DMS53 treated with DMSO at 0.1 percent for 48 hours (cell line): Measurements from ENCODE around the gene NABP2.
"Not testable (repeated sequence)": the region's sequence is repeated elsewhere in the genome, so short reads cannot be mapped to it uniquely, and the experiment has no call there.

Experiments used
- DNase-seq: peaks from one replicate; lab custom pipeline; 2025; ENCODE audit not compliant: unreplicated experiment; lab: John Stamatoyannopoulos, UW

NABP2 gene

DNA sequence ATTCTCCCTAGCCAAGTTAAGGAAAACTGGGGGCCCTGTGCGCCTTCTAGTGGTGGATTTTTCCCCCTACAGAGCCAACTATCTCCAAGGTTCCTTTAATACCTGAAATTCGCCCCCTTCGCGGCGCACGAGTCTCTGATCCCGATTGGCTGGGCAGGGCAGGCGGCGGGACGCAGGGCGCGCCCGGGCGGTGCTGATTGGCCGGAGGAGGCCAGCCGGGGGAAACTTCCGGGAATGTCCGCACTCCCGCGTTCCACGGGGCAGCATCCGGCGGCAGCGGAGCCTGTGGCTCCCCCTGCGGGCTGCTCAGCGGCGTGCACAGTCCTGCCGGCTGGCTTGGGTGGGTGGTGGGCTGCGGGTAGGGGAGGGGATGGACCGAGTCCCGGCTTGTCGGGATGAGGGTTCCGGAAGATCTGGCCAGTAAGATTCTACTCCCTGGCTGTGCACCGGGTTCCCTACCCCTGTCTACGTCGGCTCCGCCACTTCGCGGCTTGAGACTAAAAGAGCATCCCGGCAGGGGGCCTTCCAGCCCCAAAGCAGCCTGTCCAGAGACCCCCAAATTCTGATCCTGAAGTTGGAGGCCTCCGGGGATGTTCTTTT lies at the start of gene NABP2:
NABP2 (plus strand) TSS at position 241 of the 600 bp plus-strand sequence. CDS start 515 bp downstream, outside the sequence.
- DNase-seq: peak; percentile 97

DNA sequence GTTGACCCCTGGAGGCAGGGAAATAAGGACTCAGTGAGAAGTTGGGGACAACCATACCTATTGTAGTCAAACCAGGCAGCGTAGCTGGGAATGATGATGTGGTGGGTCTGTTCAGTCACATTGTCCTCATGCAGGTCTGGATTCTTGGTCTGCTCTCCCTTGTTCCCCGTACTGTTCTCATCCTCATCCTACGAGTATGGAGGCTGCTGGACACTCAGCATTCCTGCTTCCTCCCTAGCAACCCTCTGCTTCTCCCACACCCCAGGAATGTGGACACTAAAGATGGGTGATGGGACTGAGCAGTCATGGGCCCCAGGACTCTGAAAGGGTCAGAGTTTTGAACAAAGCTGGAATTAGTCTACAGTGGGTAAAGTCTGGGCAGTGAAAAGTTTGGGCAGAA lies 45.8 kb upstream of the NABP2 start:
- no peak for DNase-seq

DNA sequence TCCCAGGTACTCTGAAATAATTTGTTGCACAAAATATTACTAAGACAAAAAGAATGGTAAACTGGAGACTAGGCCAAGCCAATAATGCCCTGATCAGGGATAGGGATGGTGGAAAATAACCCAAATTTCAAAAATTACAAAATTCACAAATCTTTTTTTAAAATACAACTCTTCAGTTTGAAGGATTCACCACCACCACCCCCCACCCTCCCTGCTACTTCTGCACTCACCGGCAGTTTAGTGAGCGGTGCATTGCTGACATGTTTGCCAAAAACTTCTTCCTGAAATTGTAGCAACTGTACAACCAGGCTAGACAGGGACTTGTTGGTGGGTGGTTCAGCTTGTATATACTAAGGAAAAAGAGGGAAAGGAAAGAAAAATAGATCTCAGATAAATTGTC lies 37.2 kb upstream of the NABP2 start:
- DNase-seq: no peak

DNA sequence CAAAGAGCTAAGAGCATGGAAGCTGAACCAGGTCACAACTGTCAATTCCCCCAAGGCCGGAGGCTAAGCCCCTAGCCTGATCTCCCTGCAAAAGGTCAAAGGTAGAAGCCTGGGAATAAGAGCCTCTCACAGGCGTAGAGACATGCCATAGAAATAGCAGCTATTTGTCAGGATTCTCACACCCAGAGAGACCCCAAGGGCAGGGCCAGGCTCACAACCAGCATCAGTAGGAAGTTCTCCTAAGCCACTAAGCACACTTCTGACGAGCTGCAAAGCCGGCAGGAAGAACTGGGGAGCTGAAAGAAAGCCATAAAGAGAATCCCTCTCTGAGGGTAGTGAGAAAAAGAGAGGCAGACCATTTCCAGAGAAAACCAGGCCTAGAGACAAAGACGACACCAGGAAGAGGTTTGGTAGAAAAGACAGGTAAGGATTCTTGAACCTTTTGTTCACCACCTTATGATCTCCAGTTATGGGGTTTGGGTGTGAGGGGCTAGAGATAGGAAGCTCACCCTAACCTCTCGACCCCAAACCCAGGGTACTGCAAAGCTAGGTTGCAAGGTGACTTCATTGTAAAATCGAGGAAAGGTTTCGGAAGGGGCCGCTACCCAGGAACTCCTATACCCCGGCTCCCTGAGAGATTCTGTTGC lies 35.9 kb upstream of the NABP2 start:
- DNase-seq: no peak

DNA sequence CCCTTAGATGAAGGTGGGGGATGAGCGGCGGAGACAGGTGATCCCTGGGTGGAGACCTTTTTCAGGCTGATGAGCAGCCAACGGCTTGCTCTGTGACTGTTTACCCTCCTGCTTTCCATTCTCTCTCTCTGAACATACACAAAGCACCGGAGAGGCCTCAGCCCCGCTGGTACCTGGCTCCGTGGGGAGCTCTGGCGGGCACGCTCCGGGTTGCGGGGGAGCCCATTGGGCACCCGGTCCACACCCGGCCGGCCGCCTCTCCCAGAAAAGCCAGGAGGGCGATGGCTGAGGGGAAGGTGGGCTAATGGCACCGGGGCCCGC lies 35.4 kb upstream of the NABP2 start:
- no peak for DNase-seq

DNA sequence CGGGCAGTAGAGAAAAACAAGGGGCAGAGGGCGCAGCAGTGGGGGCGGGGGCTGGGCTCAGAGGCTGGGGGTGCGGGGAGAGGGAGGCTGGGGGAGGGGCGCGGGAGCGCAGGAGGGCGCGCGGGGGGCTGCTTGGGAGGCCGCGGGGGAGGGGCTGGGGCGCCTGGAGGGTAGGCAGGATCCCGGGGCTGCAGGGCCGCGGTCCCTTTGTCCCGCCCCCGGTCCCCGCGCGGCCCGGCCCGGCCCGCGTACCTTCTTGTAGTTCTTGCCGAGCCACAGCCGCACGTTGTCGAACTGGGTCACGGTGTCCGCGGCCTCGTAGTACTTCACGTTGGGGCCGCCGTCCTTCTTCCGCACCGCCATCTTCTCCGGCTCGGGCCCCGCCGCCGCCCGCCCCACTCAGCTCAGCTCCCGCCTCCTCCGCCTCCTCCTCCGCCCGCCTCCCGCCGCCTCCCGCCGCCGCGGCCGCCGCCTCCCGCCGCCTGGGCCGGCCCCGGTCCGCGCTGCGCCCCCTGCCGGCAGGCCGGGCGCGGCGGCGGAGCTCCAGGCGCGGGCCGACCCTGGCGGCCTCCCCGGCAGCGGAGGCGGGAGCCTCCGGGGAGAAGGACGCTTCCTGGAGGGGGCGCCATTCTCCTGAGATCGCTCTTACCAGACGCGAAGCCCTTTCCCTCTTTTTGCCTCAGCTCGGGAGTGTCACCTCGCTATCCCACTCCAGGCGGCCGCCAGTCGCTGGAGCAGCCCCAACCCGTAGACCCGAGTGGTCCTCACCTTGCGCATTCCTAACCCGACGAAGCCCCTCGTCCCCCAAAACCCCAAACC lies 34.8 kb upstream of the NABP2 start, which contains the start of gene SMARCC2:
SMARCC2 (minus strand) TSS at position 385 of the 819 bp plus-strand sequence; CDS start at position 363, 22 bp downstream.
- DNase-seq: peak; percentile 92

DNA sequence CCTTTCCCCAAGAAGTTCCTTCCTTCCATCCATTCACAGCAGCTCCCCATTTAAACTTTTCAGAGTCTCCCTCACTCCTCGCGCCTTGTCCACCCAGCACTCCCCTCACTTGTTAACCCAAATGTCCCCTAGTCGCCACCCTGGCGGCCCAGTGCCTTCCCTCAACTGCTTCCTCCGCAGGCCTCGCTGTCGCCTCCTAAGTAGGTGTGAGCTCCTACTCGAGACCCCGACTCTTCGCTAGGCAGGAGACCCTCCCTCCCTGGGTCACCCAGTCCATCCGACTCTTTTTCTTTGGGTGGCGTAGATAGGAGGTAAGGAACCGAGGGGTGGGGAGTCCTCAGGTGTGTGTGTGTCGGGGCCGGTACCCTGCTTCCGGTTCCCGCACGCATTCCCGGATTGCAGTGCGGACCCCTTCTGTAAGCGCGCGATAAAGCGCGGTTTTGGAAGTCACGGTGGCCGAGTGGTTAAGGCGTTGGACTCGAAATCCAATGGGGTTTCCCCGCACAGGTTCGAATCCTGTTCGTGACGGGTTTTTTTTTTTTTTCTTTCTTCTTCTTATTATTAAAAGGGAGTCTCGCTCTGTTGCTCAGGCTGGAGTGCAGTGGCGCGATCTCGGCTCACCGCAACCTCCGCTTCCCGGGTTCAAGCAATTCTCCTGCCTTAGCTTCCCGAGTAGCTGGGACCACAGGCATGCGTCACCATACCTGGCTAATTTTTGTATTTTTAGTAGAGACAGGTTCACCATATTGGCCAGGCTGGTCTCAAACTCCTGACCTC lies 34.0 kb upstream of the NABP2 start:
- DNase-seq: peak; percentile 77

DNA sequence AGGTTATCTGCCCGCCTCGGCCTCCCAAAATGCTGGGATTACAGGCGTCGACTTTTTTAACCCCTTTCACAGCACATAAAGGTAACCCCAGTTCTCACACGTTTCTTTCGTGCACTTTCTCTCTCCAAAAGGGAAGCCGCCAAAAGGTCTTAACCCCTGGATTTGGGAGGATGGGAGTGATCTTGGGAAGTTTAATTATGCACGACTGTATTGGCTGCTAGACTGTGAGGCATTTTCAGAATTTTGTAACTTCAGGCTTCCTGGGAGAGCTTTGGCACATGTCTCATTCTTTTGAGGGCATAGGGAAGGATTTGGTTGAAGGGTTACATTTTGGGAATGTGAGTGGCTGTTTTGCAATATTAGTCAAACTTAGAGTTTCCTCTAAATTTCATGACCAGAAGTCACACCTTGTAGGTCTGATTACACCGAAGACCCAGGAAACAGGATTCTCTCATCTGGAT lies 33.4 kb upstream of the NABP2 start:
- DNase-seq: no peak

DNA sequence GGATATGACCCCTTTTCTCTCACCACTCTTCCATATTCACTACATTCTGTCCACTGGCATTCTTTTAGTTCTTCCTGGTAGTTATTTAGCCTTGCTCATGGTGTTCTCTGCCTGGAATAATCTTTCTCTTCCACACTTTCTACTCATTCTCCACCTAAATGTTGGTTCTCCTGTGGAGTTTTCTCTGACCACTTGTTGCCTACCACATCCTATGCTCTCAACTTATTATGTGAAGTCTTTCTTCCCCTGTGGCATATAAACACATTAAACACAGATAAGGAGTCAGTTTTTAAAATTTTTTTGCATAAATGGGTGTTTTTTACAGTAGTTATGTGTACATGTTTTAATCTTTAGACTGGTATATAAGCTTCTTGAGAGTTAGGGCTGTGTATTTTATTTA lies 31.6 kb upstream of the NABP2 start:
- DNase-seq: no peak

DNA sequence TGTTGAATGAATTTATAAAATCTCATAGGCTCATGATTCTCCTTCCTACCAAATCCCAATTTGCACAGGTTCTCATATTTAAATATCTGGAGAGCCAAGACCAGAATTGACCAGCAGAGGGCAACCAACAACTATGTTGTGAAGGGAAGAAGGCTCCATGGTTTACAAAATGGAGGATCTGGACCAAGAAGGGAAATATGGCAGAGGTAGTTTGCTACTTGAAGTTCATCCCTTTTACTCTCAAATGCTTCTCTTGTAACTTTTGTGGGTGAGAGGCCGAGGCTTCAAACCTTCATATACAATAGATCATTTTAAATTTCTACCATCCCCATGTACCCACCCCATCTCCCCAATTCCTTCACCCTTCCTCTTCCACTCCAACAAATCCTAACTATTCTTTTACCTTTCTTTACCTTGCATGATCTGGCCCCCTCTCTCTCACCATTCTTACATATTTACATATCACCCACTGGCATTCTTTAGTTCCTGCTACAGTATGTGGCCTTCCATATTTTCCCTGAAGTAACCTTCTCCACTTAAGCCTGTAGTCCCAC lies 31.0 kb upstream of the NABP2 start:
- peak; percentile 82 for DNase-seq

DNA sequence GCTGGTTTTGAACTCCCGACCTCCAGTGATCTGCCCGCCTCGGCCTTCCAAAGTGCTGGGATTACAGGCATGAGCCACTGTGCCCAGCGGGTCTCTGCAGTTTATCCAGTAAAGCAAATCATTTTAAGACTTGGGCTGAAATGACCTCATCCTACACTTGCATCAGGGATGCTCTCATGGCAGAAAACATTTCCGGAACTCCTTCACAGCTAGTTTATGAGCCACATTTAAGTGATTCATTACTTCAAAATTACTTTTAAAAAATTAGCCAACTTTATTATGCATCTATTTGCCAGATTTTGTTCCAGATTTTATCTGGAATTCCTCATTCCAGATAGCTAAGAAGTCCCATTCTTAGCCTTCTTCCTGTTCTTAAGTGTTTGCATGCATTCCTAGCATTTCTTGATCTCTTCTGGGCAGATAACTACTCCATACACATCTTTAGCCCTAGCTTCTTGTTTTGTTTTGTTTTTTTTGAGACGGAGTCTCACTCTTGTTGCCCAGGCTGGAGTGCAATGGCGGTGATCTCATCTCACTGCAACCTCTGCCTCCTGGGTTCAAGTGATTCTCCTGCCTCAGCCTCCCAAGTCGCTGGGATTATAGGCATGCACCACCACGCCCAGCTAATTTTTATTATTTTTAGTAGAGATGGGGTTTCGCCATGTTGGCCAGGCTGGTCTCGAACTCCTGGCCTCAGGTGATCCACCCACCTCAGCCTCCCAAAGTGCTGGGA lies 27.2 kb upstream of the NABP2 start:
- DNase-seq: not testable (repeated sequence)

DNA sequence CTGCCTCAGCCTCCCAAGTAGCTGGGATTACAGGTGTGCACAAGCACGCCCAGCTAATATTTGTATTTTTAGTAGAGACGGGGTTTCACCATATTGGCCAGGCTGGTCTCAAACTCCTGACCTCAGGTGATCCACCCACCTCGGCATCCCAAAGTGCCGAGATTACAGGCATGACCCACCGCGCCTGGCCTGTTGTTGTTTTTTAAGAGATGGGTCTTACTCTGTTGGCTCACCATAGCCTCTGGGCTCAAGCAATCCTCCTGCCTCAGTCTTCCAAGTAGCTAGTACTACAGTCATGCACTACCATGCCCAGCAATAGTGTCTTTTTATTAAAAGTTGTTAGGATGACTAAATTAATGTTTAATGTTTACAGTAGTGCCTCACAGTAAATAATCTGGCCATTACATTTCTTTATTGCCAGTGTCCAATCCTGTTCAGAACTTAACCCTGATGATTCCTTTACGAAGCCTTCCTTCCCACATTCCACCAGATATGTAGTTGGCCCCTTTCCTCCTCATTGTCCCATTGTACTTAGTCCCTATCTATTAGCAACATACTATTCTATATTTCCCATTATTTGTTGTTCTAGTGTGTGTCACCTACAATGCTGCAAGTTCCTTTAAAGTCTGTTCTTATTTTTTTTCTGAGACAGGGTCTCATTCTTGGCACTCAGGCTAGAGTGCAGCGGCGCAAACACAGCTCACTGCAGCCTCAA lies 26.1 kb upstream of the NABP2 start:
- DNase-seq: no peak

DNA sequence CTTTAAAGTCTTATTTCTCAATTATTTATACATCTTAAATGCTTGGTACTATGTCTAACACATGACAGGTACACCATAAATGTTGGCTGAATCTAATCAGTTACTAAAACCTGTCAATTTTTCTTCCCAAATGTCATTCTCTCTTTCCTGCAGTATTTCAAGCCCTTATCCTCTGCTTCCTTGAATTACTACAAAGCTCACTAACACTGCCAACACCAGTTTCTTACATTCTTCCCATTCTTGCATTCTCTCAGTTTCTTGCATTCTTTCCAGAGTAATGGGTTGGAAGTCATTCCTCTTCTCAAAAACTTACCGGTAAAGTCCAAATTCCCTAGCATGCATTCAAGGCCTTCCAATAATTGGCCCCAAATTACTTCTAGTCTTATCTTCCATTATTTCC lies 25.3 kb upstream of the NABP2 start:
- no peak for DNase-seq

DNA sequence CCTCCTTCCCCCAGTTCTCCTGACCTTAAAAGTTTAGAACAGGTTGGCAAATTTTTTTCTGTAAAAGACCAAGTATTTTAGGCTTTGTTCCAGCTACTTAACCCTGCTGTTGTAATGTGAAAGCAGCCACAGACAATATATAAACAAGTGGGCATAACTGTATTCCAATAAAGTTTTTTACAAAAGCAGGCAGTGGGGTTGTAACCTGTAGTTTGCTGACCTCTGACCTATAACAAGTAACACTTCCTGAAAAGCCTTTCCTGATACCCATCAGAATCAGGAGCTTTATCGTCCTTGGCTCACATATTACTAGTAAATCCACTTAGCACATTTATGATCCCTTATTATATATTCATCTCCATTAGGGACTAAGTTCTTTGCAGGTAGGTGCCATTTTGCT lies 21.8 kb upstream of the NABP2 start:
- no peak for DNase-seq

DNA sequence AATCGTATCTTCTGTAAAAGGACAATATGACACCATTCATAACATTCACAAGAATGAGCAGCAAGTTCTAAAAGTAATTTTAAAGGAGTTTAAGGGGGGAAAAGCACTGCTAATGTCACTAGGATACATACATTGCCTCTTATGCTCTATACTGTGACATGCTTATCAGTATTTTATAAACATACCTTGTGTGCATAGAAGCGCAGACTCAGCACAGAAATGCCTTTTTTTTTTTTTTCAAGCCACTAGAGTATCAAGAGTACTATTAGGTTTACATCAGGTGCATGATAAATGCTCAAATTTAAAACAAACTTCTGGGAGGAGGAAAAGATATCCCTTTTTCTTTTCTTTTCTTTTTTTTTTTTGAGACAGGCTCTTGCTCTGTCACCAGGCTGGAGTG lies 21.3 kb upstream of the NABP2 start:
- no peak for DNase-seq

DNA sequence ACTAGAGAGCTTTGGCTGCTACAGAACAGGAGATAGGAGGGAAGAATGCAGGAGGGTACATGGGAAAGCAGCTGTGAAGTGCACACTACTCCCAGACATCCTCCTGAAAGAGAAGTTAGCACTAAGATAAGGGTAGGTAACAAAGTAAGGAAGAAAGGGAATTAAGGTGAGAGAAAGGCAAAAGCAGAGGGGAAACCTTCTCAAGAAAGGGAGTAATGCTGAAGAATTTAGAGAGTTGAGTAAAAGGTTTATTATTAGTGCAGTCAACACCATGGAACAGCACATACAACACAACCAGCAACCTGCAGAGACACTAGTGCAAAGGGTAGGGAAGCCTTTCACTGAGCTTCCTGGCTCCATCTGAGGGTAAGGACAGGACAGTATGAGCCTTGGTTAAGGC lies 19.9 kb upstream of the NABP2 start:
- DNase-seq: no peak

DNA sequence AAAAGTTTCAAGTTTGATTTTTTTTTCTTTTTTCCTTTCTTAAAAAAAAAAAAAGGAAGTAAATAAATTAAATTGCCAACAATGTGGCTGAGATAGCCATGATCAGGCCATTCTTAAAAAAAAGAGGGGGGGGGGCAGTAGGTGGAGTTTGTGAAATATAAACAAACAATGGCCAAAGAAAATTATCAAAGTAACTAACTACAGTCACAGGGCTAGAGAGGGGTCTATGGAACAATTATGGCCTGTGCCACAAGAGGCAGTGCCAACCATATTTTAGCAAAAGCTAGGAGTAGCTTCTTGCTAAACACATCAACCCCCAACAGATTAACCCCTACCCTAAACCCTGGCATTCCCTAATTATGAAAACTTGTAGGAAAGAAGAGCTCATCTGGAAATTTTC lies 18.7 kb upstream of the NABP2 start:
- DNase-seq: no peak

DNA sequence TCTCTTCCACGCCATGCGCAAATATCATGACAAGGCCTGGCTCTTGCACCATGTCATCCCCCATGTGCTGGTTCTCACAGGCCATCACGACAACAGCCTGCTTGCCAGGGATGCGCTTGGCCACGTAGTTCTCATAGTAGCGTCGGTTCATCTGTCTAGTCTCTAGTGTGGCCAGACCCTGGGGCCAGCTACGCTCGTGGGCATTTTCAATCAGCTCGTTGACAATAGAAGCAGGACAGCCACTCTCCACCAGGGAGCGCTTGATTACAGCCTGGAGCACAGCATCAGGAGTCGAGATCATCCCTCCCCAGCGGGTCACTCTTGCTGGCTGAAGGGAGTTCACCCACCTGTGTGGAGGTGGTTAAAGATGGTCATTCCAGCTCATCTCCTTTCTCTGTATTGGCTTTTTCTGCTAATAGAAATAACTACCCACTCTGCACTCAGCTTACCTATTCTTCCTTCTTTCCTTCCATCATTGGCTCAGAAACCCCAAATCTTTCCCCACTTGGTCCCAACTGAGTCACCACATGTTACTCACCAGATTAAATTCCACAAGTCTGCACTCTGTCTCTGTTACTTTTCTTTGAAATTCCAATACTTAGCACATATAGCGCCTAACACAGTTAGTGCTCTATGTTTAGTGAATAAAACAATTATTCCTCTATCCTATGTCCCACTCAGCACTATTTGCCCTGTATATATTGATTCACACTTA lies 17.5 kb upstream of the NABP2 start:
- peak; percentile 20 for DNase-seq

DNA sequence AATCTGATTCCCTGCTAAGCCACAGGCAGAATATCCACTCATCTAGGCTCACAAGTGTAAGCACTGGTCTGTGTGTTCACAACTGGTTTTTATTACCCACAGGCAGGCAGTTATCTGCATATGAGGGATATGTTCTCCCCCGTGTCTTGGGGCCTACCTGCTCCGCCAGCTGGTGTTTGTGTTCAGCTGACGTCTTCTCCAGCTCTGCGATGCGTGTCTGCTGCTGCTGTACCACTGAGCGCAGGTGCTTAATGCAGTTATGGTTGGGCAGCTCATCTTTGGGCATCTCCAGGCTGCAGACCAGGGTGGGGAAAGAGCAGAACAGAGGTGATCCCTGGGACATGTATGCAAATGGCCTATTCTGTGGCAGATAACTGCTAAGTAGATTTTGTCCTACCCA lies 16.1 kb upstream of the NABP2 start:
- no peak for DNase-seq
